ENCODE results near the gene AMBRA1. TPM values are rescaled to one million over a fixed set of nuclear protein-coding genes. Genes with fewer than 3 reads are reported as not detected.

The AMBRA1 gene
- total RNA-seq, 1 donor from 2014 or later: 29.4 TPM

DNA sequence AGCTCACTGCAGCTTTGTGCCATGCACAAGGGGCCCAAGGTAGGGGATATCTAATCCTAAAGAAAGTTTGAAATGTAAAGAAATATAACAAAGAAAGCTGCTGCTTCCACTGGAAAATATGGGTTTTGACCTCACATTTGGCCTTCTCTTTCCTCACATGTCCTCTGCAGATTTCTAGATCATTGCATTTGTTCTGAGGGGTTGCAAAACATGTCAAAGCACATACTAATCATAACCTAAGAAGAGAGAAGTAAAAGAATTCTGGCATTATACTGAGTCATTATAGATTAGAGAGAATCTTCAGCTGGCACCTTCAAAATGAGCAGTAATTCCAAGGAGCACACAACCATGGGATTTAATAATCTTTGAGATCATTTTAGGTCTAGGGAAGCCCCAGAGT, 109.7 kb downstream of the AMBRA1 start:
- Histone ChIP-seq H3K4me3 (ENCODE audit: insufficient read depth, low read depth, low read length) (no peak overlapping the region), H3K9me3 (ENCODE audit: insufficient read depth, low read depth, low read length) (no peaks in the 10 kb centered on the region), H3K9ac (ENCODE audit: low read length) (no peak overlapping the region), H2AFZ (ENCODE audit: low read depth, low read length) (no peak overlapping the region), H4K20me1 (ENCODE audit: insufficient read depth, low read length) (peaks cover 35% of the 10 kb centered on the region), H3K27ac (ENCODE audit: low read depth, low read length) (no peak overlapping the region), H3K27me3 (ENCODE audit: insufficient read depth, low read length) (no peaks in the 10 kb centered on the region), H3K36me3 (ENCODE audit: insufficient read depth, low read length) (no peaks in the 10 kb centered on the region), H3K4me2 (ENCODE audit: low read length) (no peak overlapping the region), H3K4me1 (ENCODE audit: insufficient read depth, low read length) (no peaks in the 10 kb centered on the region), H3K79me2 (ENCODE audit: insufficient read depth, low read length) (no peaks in the 10 kb centered on the region)
- Mint-ChIP-seq H3K36me3 (ENCODE audit: low read depth, unreplicated experiment) (peaks cover 13% of the 10 kb centered on the region), H3K27ac (ENCODE audit: unreplicated experiment) (no peak overlapping the region), H3K27me3 (ENCODE audit: low read depth, unreplicated experiment) (no peaks in the 10 kb centered on the region), H3K9me3 (ENCODE audit: unreplicated experiment) (no peaks in the 10 kb centered on the region), H3K4me3 (ENCODE audit: unreplicated experiment) (no peak overlapping the region), H3K4me1 (ENCODE audit: low read depth, unreplicated experiment) (no peaks in the 10 kb centered on the region)
- TF ChIP-seq EZH2 (IDR thresholded peaks at IDR 0.05; ENCODE audit: insufficient read depth, low read length) (no peak), CTCF (IDR thresholded peaks at IDR 0.05; ENCODE audit: insufficient read depth, low read depth, low read length) (no peak)
- FAIRE-seq: no peak
- DNase-seq (ENCODE audit: low read depth): no peak

GRCh38 chr11:46480909-46481308, 112.9 kb downstream of the AMBRA1 start:
- Histone ChIP-seq H3K27me3 (ENCODE audit: insufficient read depth, low read length) (no peaks in the 10 kb centered on the region), H3K4me3 (ENCODE audit: insufficient read depth, low read depth, low read length) (no peak overlapping the region), H3K27ac (ENCODE audit: low read depth, low read length) (no peak overlapping the region), H3K9me3 (ENCODE audit: insufficient read depth, low read depth, low read length) (no peaks in the 10 kb centered on the region), H3K36me3 (ENCODE audit: insufficient read depth, low read length) (no peaks in the 10 kb centered on the region), H3K79me2 (ENCODE audit: insufficient read depth, low read length) (no peaks in the 10 kb centered on the region), H3K4me1 (ENCODE audit: insufficient read depth, low read length) (no peaks in the 10 kb centered on the region), H4K20me1 (ENCODE audit: insufficient read depth, low read length) (peaks cover 56% of the 10 kb centered on the region), H3K4me2 (ENCODE audit: low read length) (no peak overlapping the region), H2AFZ (ENCODE audit: low read depth, low read length) (no peak overlapping the region), H3K9ac (ENCODE audit: low read length) (no peak overlapping the region)
- H3K4me3 Mint-ChIP-seq (ENCODE audit: unreplicated experiment): no peak overlapping the region
- no peaks in the 10 kb centered on the region for H3K9me3 Mint-ChIP-seq (ENCODE audit: unreplicated experiment)
- no peak for DNase-seq (ENCODE audit: low read depth)
- no peaks in the 10 kb centered on the region for H3K4me1 Mint-ChIP-seq (ENCODE audit: low read depth, unreplicated experiment)
- peaks cover 16% of the 10 kb centered on the region for H3K36me3 Mint-ChIP-seq (ENCODE audit: low read depth, unreplicated experiment)
- TF ChIP-seq EZH2 (IDR thresholded peaks at IDR 0.05; ENCODE audit: insufficient read depth, low read length) (no peak), CTCF (IDR thresholded peaks at IDR 0.05; ENCODE audit: insufficient read depth, low read depth, low read length) (no peak)
- H3K27ac Mint-ChIP-seq (ENCODE audit: unreplicated experiment): no peak overlapping the region
- no peak for FAIRE-seq
- H3K27me3 Mint-ChIP-seq (ENCODE audit: low read depth, unreplicated experiment): no peaks in the 10 kb centered on the region

DNA sequence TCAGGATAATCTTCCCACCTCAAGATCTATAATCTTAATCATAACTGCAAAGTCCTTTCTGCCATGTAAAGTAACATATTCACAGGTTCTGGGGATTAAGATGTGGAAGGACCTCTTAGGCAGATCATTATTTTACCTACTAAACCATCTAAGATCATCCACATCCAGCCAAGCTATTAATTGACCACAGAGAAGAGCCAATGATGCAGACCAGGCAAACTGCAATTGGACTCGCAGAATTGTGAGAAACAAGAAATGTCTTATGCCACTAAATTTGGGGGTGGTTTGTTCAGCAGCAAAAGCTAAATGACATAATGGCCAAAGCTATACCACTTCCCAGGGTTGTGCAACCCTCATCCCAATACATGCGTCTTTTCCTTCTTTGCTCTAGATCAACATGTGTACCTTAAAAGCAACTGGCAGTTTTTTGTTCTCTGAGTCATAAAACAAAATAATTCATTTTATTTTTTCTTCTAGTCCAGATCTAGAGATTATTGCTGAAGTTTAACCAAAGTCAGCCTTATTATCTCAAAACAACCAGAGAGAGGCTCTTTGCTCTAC, 113.6 kb downstream of the AMBRA1 start:
- H2AFZ ChIP-seq (ENCODE audit: low read depth, low read length): no peak overlapping the region
- no peaks in the 10 kb centered on the region for H3K9me3 ChIP-seq (ENCODE audit: insufficient read depth, low read depth, low read length)
- Mint-ChIP-seq H3K27ac (ENCODE audit: unreplicated experiment) (no peak overlapping the region), H3K4me1 (ENCODE audit: low read depth, unreplicated experiment) (peaks cover 2% of the 10 kb centered on the region), H3K36me3 (ENCODE audit: low read depth, unreplicated experiment) (peaks cover 13% of the 10 kb centered on the region), H3K9me3 (ENCODE audit: unreplicated experiment) (no peaks in the 10 kb centered on the region), H3K27me3 (ENCODE audit: low read depth, unreplicated experiment) (no peaks in the 10 kb centered on the region), H3K4me3 (ENCODE audit: unreplicated experiment) (no peak overlapping the region)
- no peak overlapping the region for H3K4me3 ChIP-seq (ENCODE audit: insufficient read depth, low read depth, low read length)
- no peaks in the 10 kb centered on the region for H3K27me3 ChIP-seq (ENCODE audit: insufficient read depth, low read length)
- no peak overlapping the region for H3K9ac ChIP-seq (ENCODE audit: low read length)
- H3K4me1 ChIP-seq (ENCODE audit: insufficient read depth, low read length): no peaks in the 10 kb centered on the region
- H3K36me3 ChIP-seq (ENCODE audit: insufficient read depth, low read length): no peaks in the 10 kb centered on the region
- peaks cover 53% of the 10 kb centered on the region for H4K20me1 ChIP-seq (ENCODE audit: insufficient read depth, low read length)
- DNase-seq (ENCODE audit: low read depth) (no peak), FAIRE-seq (no peak)
- H3K79me2 ChIP-seq (ENCODE audit: insufficient read depth, low read length): no peaks in the 10 kb centered on the region
- H3K27ac ChIP-seq (ENCODE audit: low read depth, low read length): no peak overlapping the region
- TF ChIP-seq EZH2 (IDR thresholded peaks at IDR 0.05; ENCODE audit: insufficient read depth, low read length) (no peak), CTCF (IDR thresholded peaks at IDR 0.05; ENCODE audit: insufficient read depth, low read depth, low read length) (no peak)
- H3K4me2 ChIP-seq (ENCODE audit: low read length): no peak overlapping the region
